Uterus (tissue), 4 donors: ENCODE data around the gene WWP2. TPM values are rescaled to one million over a fixed set of nuclear protein-coding genes. Genes with fewer than 3 reads are reported as not detected.

Experiments
- DNase-seq, 2 donors: peaks; one replicate each; pipeline ENCODE4 v3.0.0-alpha.2; 2019 to 2020
- H3K27ac ChIP-seq, 2 donors: fragments of 200-600 bp; sonication (generic); 1 replicate in 1 of 2; 2 replicates in 1 of 2; pipeline ENCODE4 v1.5.1; 2016 to 2018
- H3K27me3 ChIP-seq, 2 donors: fragments of 200-600 bp; sonication (generic); one replicate each; pipeline ENCODE4 v1.5.1; 2018 to 2019; ENCODE audit warnings: control low read depth in 1 of 2
- H3K36me3 ChIP-seq, 2 donors: fragments of 200-600 bp; sonication (generic); one replicate each; pipeline ENCODE4 v1.5.1; 2019; ENCODE audit warnings: control low read depth in 1 of 2
- H3K4me1 ChIP-seq, 2 donors: fragments of 200-600 bp; sonication (generic); one replicate each; pipeline ENCODE4 v1.5.1; 2018 to 2019; ENCODE audit warnings: control low read depth in 1 of 2
- H3K4me3 ChIP-seq, 2 donors: fragments of 200-600 bp; sonication (generic); 1 replicate in 1 of 2; 2 replicates in 1 of 2; pipeline ENCODE4 v1.5.1; 2018 to 2019; ENCODE audit warnings: mild to moderate bottlenecking in 1 of 2
- H3K9me3 ChIP-seq, 2 donors: fragments of 200-600 bp; sonication (generic); one replicate each; pipeline ENCODE4 v1.5.1; 2019; ENCODE audit warnings: control low read depth in 1 of 2
- POLR2A ChIP-seq, 2 donors: fragments of 450-650 bp; IDR thresholded peaks; one replicate each; pipeline ENCODE4 v1.6.1; 2016; ENCODE audit warnings: antibody characterized with exemption in 2 of 2, mild to moderate bottlenecking in 1 of 2, moderate library complexity in 1 of 2
- intact Hi-C: fragments of 100-400 bp; cut with DNase I; formaldehyde crosslinking; loops from one replicate; pipeline ENCODE4 v1.15.1; 2023; ENCODE audit warnings: low total_unique reads
- total RNA-seq, 4 donors: library from RNA; depleted of rRNA in 3 of 4; stranded (reverse); fragments of >200 nt in 3 of 4; gene quantifications; one replicate each; pipeline versions ENCODE4 v1.1.0 to v1.2.4, GENCODE V29; 2014 to 2023
- TF ChIP-seq, protein P1 (sequence below), 4 experiments: fragments of 200-600 bp in 2 of 4; fragments of 450-650 bp in 2 of 4; sonication (generic) in 2 of 4; IDR thresholded peaks; one replicate each; pipeline ENCODE4 v1.5.1; 2016 to 2019; ENCODE audit warnings: antibody characterized with exemption in 4 of 4, mild to moderate bottlenecking in 2 of 4, moderate library complexity in 1 of 4
- donor health status: DM: yes; HTN: yes; CAD: no.

The WWP2 gene
- total RNA-seq, 4 donors from 2014 or later = 12.8 to 57.9 (median 32.4) TPM

GRCh38 chr16:69720822-69721430, 41.2 kb upstream of the WWP2 start:
- Histone ChIP-seq H3K36me3 (no peaks in the 10 kb centered on the region), H3K4me1 (no peaks in the 10 kb centered on the region), H3K4me3 (no peak overlapping the region), H3K9me3 (no peaks in the 10 kb centered on the region), H3K27me3 (no peaks in the 10 kb centered on the region), H3K27ac (no peak overlapping the region)
- no peak for DNase-seq
- intact Hi-C loops = no loop called here
- TF ChIP-seq, protein P1, sequence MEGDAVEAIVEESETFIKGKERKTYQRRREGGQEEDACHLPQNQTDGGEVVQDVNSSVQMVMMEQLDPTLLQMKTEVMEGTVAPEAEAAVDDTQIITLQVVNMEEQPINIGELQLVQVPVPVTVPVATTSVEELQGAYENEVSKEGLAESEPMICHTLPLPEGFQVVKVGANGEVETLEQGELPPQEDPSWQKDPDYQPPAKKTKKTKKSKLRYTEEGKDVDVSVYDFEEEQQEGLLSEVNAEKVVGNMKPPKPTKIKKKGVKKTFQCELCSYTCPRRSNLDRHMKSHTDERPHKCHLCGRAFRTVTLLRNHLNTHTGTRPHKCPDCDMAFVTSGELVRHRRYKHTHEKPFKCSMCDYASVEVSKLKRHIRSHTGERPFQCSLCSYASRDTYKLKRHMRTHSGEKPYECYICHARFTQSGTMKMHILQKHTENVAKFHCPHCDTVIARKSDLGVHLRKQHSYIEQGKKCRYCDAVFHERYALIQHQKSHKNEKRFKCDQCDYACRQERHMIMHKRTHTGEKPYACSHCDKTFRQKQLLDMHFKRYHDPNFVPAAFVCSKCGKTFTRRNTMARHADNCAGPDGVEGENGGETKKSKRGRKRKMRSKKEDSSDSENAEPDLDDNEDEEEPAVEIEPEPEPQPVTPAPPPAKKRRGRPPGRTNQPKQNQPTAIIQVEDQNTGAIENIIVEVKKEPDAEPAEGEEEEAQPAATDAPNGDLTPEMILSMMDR (IDR thresholded peaks at IDR 0.05) = no peak
- TF ChIP-seq POLR2A (IDR thresholded peaks at IDR 0.05) = no peak

- H3K4me1 ChIP-seq = no peaks in the 10 kb centered on the region
- H3K27ac ChIP-seq = no peak overlapping the region
- no peak overlapping the region for H3K4me3 ChIP-seq
- no peak for TF ChIP-seq POLR2A (IDR thresholded peaks at IDR 0.05)
- TF ChIP-seq, protein P1 (IDR thresholded peaks at IDR 0.05) = no peak
- no peaks in the 10 kb centered on the region for H3K9me3 ChIP-seq
- no peaks in the 10 kb centered on the region for H3K36me3 ChIP-seq
- H3K27me3 ChIP-seq = no peaks in the 10 kb centered on the region
- DNase-seq = no peak
- intact Hi-C loops = no loop called here
Observed at GRCh38 chr16:69721441-69721957, 40.6 kb upstream of the WWP2 start.

DNA sequence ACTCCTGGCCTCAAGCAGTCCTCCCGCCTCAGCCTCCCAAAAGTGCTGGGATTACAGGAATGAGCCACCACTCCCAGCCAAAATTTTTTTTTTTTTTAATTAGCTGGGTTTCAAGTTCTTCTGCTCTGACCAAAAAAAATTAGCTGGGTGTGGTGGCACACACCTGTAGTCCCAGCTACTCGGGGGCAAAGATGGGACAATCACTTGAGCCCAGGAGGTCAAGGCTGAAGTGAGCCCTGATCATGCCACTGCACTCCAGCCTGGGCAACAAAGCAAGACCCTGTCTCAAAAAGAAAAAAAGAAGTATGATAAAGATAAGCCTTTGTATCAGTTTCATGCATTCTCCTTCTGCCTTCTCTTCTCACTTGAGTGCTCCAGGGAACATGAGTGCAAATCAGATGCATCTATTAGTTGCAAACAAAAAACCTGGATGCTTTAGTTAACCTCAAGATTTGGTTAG, 37.7 kb upstream of the WWP2 start:
- DNase-seq = no peak
- H3K36me3 ChIP-seq = no peaks in the 10 kb centered on the region
- intact Hi-C loops = no loop called here
- H3K4me1 ChIP-seq = peaks cover 0 to 5% of the 10 kb centered on the region in 2 donors
- TF ChIP-seq, protein P1 (IDR thresholded peaks at IDR 0.05) = no peak
- no peak for TF ChIP-seq POLR2A (IDR thresholded peaks at IDR 0.05)
- peak overlapping the region in 1 of 2 donors; percentile 4 for H3K27ac ChIP-seq
- H3K27me3 ChIP-seq = no peaks in the 10 kb centered on the region
- no peaks in the 10 kb centered on the region for H3K9me3 ChIP-seq
- H3K4me3 ChIP-seq = no peak overlapping the region

DNA sequence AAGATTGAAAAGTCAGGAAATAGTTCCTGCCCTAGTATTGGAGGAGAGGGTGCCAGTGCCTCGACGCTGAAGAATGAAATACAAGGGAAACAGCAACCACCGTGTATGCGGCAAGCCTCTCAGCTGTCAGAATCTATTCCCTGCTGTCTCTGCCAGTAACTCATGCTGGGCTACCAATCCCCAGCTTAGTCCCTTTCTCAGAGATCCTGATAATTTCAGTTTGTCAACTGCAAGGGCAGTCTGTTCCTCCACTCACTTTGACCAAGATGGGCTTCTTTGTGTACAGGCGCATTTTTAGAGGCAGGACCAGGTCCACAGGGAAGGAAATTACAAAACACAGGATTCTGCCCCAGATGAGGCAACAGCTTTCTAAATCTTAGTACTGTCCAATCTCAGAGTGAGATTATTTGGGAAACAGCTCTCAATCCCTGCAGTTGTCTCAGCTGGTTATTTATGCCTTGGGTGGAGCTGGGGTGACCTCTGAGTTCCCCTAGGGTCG, 37.1 kb upstream of the WWP2 start:
- TF ChIP-seq, protein P1 (IDR thresholded peaks at IDR 0.05) = no peak
- TF ChIP-seq POLR2A (IDR thresholded peaks at IDR 0.05) = no peak
- no peak for DNase-seq
- Histone ChIP-seq H3K27me3 (no peaks in the 10 kb centered on the region), H3K4me3 (no peak overlapping the region), H3K27ac (peak overlapping the region; percentile 4 to 76), H3K36me3 (no peaks in the 10 kb centered on the region), H3K4me1 (peaks cover 0 to 5% of the 10 kb centered on the region in 2 donors), H3K9me3 (no peaks in the 10 kb centered on the region)
- intact Hi-C loops = no loop called here
